ENCODE data around the gene RERE. TPM values are rescaled to one million over a fixed set of nuclear protein-coding genes. Genes with fewer than 3 reads are reported as not detected.

The RERE gene
- total RNA-seq, 2 donors from 2014 or later, result 74.5 to 128 TPM

- H3K4me3 ChIP-seq, result no peak overlapping the region
- no peaks in the 10 kb centered on the region for H3K27me3 ChIP-seq
- no peak overlapping the region for H3K27ac ChIP-seq
- DNase-seq (no peak), ATAC-seq (no peak)
- WGBS, 2 donors, result 84 to 100% methylated on average over 1 of the region's 1 CpG
- H3K4me1 ChIP-seq, result peaks cover 11% of the 10 kb centered on the region
- TF ChIP-seq CTCF (IDR thresholded peaks at IDR 0.05), result no peak
- TF ChIP-seq POLR2A (IDR thresholded peaks at IDR 0.05), result no peak
- H3K36me3 ChIP-seq (replicated peaks in 1 of 2; ENCODE audit: insufficient read depth in 1 of 2, low read depth in 2 of 2), result no peaks in the 10 kb centered on the region
- H3K9me3 ChIP-seq, result no peaks in the 10 kb centered on the region
- intact Hi-C loops (cut with DNase I), result no loop called here
Observed at GRCh38 chr1:8443558-8444194, 373.8 kb downstream of the RERE start.

- ATAC-seq (no peak), DNase-seq (no peak)
- Histone ChIP-seq H3K4me3 (no peak overlapping the region), H3K27me3 (no peaks in the 10 kb centered on the region), H3K4me1 (peaks cover 18% of the 10 kb centered on the region), H3K36me3 (replicated peaks in 1 of 2; ENCODE audit: insufficient read depth in 1 of 2, low read depth in 2 of 2) (no peaks in the 10 kb centered on the region), H3K27ac (no peak overlapping the region), H3K9me3 (no peaks in the 10 kb centered on the region)
- whole genome bisulfite sequencing, 2 donors, result 84 to 93% methylated on average over 3 of the region's 3 CpGs
- TF ChIP-seq POLR2A (IDR thresholded peaks at IDR 0.05) (no peak), CTCF (IDR thresholded peaks at IDR 0.05) (no peak)
- intact Hi-C loops (cut with DNase I), result no loop called here
Observed at GRCh38 chr1:8441426-8441825, 376.0 kb downstream of the RERE start.

GRCh38 chr1:8439015-8439702, 378.3 kb downstream of the RERE start:
- peak overlapping the region; percentile 2 to 69 (median 44) for H3K27ac ChIP-seq
- TF ChIP-seq CTCF (IDR thresholded peaks at IDR 0.05) (peak in 3 of 7 experiments; percentile 22 to 33 (median 28)), POLR2A (IDR thresholded peaks at IDR 0.05) (no peak)
- intact Hi-C loops (cut with DNase I), result no loop called here
- peak; percentile 59 to 83 (median 74) for DNase-seq
- H3K36me3 ChIP-seq (replicated peaks in 1 of 2; ENCODE audit: insufficient read depth in 1 of 2, low read depth in 2 of 2), result no peaks in the 10 kb centered on the region
- ATAC-seq, result peak; percentile 85
- H3K27me3 ChIP-seq, result no peaks in the 10 kb centered on the region
- H3K4me1 ChIP-seq, result peaks cover 18% of the 10 kb centered on the region
- H3K4me3 ChIP-seq, result no peak overlapping the region
- WGBS, 2 donors, result 11% methylated on average over 8 of the region's 8 CpGs
- H3K9me3 ChIP-seq, result no peaks in the 10 kb centered on the region

- WGBS, 2 donors, result 66 to 76% methylated on average over 4 of the region's 4 CpGs
- H3K27ac ChIP-seq, result peak overlapping the region in 3 of 4 donors; percentile 32 to 69 (median 56)
- DNase-seq, result no peak
- no peaks in the 10 kb centered on the region for H3K9me3 ChIP-seq
- TF ChIP-seq POLR2A (IDR thresholded peaks at IDR 0.05) (no peak), CTCF (IDR thresholded peaks at IDR 0.05) (no peak)
- no peaks in the 10 kb centered on the region for H3K36me3 ChIP-seq (replicated peaks in 1 of 2; ENCODE audit: insufficient read depth in 1 of 2, low read depth in 2 of 2)
- no peaks in the 10 kb centered on the region for H3K27me3 ChIP-seq
- no peak overlapping the region for H3K4me3 ChIP-seq
- H3K4me1 ChIP-seq, result peaks cover 18% of the 10 kb centered on the region
- intact Hi-C loops (cut with DNase I), result no loop called here
- ATAC-seq, result peak; percentile 43
Observed at GRCh38 chr1:8438489-8438888, 379.0 kb downstream of the RERE start.

Data from body of pancreas (tissue), 4 donors.